Activated CD4-positive, alpha-beta T cell treated with anti-CD3 and anti-CD28 coated beads for 24 hours (primary cell): ENCODE results near the gene KBTBD12.

ENCODE experiments used
- DNase-seq, 2 donors: peaks; one replicate each; pipeline ENCODE4 v3.0.0-alpha.2; 2020; ENCODE audit warnings: low read depth in 2 of 2

The KBTBD12 gene

GRCh38 chr3:128012050-128012449 lies 97.0 kb downstream of the KBTBD12 start:
- DNase-seq, result no peak

- no peak for DNase-seq
Observed at GRCh38 chr3:128014548-128014947, 99.5 kb downstream of the KBTBD12 start.

- no peak for DNase-seq
Observed at GRCh38 chr3:128016502-128016901, 101.5 kb downstream of the KBTBD12 start.

GRCh38 chr3:128021768-128022372 lies 106.8 kb downstream of the KBTBD12 start:
- DNase-seq, result no peak

GRCh38 chr3:128033102-128033501 lies 118.1 kb downstream of the KBTBD12 start:
- DNase-seq, result no peak

- no peak for DNase-seq
Observed at GRCh38 chr3:128036119-128036518, 121.1 kb downstream of the KBTBD12 start.
